Measurements from ENCODE around the gene OSMR. TPM values are rescaled to one million over a fixed set of nuclear protein-coding genes. Genes with fewer than 3 reads are reported as not detected.

Gene OSMR
- total RNA-seq, 1 experiment from 2014 or later: 82.4 TPM

DNA sequence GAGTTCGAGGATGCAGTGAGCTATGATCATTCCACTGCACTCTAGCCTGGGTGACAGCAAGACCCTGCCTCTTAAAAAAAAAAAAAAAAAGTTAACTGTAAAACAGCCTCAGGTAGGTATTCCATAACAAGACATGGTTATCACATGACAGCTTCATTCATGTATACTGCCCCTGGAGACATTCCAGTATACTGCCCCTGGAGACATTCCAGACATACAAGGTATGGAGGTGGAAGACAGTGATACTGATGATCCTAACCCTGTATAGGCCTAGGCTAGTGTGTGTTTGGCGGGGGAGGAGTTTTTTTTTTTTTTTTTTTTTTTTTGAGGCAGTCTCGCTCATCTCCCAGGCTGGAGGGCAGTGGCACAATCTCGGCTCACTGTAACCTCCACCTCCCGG, 122.9 kb downstream of the OSMR start:
- POLR2A ChIA-PET: interaction anchor here (0.7 kb wide), 1 partner anchor 11 kb away, joined by 15 read pairs; no protein-coding TSS in a partner anchor
- TF ChIP-seq TCF7L2 (IDR thresholded peaks at IDR 0.05; ENCODE audit: low read depth, low read length): no peak
- TF ChIP-seq, protein P1, sequence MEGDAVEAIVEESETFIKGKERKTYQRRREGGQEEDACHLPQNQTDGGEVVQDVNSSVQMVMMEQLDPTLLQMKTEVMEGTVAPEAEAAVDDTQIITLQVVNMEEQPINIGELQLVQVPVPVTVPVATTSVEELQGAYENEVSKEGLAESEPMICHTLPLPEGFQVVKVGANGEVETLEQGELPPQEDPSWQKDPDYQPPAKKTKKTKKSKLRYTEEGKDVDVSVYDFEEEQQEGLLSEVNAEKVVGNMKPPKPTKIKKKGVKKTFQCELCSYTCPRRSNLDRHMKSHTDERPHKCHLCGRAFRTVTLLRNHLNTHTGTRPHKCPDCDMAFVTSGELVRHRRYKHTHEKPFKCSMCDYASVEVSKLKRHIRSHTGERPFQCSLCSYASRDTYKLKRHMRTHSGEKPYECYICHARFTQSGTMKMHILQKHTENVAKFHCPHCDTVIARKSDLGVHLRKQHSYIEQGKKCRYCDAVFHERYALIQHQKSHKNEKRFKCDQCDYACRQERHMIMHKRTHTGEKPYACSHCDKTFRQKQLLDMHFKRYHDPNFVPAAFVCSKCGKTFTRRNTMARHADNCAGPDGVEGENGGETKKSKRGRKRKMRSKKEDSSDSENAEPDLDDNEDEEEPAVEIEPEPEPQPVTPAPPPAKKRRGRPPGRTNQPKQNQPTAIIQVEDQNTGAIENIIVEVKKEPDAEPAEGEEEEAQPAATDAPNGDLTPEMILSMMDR (IDR thresholded peaks at IDR 0.05): no peak
- Histone ChIP-seq H3K4me3 (ENCODE audit: low read depth in 2 of 2, low read length in 2 of 2) (no peak overlapping the region), H3K4me1 (ENCODE audit: control insufficient read depth, insufficient read depth, low read length) (no peaks in the 10 kb centered on the region), H3K36me3 (ENCODE audit: control insufficient read depth, insufficient read depth, low read length) (peaks cover 5% of the 10 kb centered on the region), H3K27me3 (ENCODE audit: control insufficient read depth, insufficient read depth, low read length) (no peaks in the 10 kb centered on the region), H3K27ac (ENCODE audit: low read length) (no peak overlapping the region), H3K9me3 (ENCODE audit: control insufficient read depth, insufficient read depth, low read depth, low read length) (no peaks in the 10 kb centered on the region)
- ATAC-seq (no peak), DNase-seq (ENCODE audit: low read depth, low spot score) (no peak)
- intact Hi-C loops (cut with micrococcal nuclease; ENCODE audit: unreplicated experiment): no loop called here
- BruUV-seq (replicated peaks): no TSS peak
- in situ Hi-C loops (cut with HindIII; ENCODE audit: low pct_unique_long_range_greater_than_20kb, low sequenced_read_pairs): no loop called here
- CTCF ChIA-PET: no interaction called here

DNA sequence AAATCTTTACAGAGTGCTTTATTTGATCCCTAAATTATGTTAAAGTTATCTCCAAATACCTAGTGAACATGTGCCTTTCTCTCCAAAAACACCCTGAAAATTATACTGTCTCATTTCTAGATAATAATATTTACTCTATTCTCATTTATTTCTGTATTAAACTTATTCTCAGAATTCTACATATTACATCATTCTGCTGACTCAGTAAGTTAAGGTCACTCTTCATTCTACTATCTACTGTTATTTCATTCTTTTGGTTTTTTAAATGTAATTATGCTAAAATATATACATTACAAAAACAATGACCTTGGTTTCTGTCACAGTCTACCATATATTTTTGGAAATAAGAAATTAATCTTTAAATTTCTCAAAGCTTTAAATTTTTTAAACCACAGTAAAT, 132.2 kb downstream of the OSMR start:
- no peaks in the 10 kb centered on the region for H3K27me3 ChIP-seq (ENCODE audit: control insufficient read depth, insufficient read depth, low read length)
- H3K4me3 ChIP-seq (ENCODE audit: low read depth in 2 of 2, low read length in 2 of 2): no peak overlapping the region
- H3K27ac ChIP-seq (ENCODE audit: low read length): no peak overlapping the region
- H3K36me3 ChIP-seq (ENCODE audit: control insufficient read depth, insufficient read depth, low read length): no peaks in the 10 kb centered on the region; the same call in 1 of the 2 replicates
- TF ChIP-seq, protein P2, sequence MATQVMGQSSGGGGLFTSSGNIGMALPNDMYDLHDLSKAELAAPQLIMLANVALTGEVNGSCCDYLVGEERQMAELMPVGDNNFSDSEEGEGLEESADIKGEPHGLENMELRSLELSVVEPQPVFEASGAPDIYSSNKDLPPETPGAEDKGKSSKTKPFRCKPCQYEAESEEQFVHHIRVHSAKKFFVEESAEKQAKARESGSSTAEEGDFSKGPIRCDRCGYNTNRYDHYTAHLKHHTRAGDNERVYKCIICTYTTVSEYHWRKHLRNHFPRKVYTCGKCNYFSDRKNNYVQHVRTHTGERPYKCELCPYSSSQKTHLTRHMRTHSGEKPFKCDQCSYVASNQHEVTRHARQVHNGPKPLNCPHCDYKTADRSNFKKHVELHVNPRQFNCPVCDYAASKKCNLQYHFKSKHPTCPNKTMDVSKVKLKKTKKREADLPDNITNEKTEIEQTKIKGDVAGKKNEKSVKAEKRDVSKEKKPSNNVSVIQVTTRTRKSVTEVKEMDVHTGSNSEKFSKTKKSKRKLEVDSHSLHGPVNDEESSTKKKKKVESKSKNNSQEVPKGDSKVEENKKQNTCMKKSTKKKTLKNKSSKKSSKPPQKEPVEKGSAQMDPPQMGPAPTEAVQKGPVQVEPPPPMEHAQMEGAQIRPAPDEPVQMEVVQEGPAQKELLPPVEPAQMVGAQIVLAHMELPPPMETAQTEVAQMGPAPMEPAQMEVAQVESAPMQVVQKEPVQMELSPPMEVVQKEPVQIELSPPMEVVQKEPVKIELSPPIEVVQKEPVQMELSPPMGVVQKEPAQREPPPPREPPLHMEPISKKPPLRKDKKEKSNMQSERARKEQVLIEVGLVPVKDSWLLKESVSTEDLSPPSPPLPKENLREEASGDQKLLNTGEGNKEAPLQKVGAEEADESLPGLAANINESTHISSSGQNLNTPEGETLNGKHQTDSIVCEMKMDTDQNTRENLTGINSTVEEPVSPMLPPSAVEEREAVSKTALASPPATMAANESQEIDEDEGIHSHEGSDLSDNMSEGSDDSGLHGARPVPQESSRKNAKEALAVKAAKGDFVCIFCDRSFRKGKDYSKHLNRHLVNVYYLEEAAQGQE (IDR thresholded peaks at IDR 0.05; ENCODE audit: insufficient read depth in 1 of 2, low read depth in 2 of 2, low read length in 1 of 2): no peak
- TF ChIP-seq, protein P1 (IDR thresholded peaks at IDR 0.05): no peak
- no peak for TF ChIP-seq POLR2AphosphoS5 (IDR thresholded peaks at IDR 0.05; ENCODE audit: low read depth, low read length)
- no peak for TF ChIP-seq SIN3A (IDR thresholded peaks at IDR 0.05; ENCODE audit: borderline replicate concordance, insufficient read depth, low read depth, low read length)
- TF ChIP-seq TCF7L2 (IDR thresholded peaks at IDR 0.05; ENCODE audit: low read depth, low read length): no peak
- intact Hi-C loops (cut with micrococcal nuclease; ENCODE audit: unreplicated experiment): no loop called here
- CTCF ChIA-PET: no interaction called here
- POLR2A ChIA-PET: no interaction called here
- DNase-seq (ENCODE audit: low read depth, low spot score) (no peak), ATAC-seq (no peak)
- H3K9me3 ChIP-seq (ENCODE audit: control insufficient read depth, insufficient read depth, low read depth, low read length): no peaks in the 10 kb centered on the region
- no peaks in the 10 kb centered on the region for H3K4me1 ChIP-seq (ENCODE audit: control insufficient read depth, insufficient read depth, low read length)
- in situ Hi-C loops (cut with HindIII; ENCODE audit: low pct_unique_long_range_greater_than_20kb, low sequenced_read_pairs): no loop called here
- BruUV-seq (replicated peaks): no TSS peak
